Activated T-cell treated with anti-CD3 and anti-CD28 coated beads for 24 hours (primary cell): ENCODE measurements around the gene ESCO1.
A peak's percentile ranks its signal among the peaks of the same experiment; 100 is the strongest.
"Not testable (repeated sequence)": the region's sequence is repeated elsewhere in the genome, so short reads cannot be mapped to it uniquely, and the experiment has no call there.

Experiments
- DNase-seq: peaks from one replicate; pipeline ENCODE4 v3.0.0-alpha.2; 2020; ENCODE audit warnings: low read depth

The ESCO1 gene, protein sequence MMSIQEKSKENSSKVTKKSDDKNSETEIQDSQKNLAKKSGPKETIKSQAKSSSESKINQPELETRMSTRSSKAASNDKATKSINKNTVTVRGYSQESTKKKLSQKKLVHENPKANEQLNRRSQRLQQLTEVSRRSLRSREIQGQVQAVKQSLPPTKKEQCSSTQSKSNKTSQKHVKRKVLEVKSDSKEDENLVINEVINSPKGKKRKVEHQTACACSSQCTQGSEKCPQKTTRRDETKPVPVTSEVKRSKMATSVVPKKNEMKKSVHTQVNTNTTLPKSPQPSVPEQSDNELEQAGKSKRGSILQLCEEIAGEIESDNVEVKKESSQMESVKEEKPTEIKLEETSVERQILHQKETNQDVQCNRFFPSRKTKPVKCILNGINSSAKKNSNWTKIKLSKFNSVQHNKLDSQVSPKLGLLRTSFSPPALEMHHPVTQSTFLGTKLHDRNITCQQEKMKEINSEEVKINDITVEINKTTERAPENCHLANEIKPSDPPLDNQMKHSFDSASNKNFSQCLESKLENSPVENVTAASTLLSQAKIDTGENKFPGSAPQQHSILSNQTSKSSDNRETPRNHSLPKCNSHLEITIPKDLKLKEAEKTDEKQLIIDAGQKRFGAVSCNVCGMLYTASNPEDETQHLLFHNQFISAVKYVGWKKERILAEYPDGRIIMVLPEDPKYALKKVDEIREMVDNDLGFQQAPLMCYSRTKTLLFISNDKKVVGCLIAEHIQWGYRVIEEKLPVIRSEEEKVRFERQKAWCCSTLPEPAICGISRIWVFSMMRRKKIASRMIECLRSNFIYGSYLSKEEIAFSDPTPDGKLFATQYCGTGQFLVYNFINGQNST

GRCh38 chr18:21600526-21601410 lies at the start of gene ESCO1:
Gene ESCO1, minus strand, starts transcription at chr18:21600704. Its CDS starts 25,861 bp downstream, at chr18:21574843.
- DNase-seq = peak; percentile 91

DNA sequence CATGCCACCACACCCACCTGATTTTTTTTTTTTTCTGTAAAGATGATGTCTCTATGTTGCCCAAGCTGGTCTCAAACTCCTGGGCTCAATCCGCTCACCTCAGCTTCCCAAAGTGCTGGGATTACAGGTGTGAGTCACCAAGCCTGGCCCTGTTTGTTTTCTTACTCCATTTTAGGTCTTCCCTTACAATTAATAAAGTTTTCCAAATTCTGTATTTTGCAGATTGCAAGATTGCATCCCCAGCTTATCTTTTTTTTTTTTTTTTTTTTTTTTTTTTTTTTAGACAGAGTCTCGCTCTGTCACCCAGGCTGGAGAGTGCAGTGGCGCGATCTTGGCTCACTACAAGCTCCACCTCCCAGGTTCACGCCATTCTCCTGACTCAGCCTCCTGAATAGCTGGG lies 39.9 kb upstream of the ESCO1 start:
- not testable (repeated sequence) for DNase-seq

DNA sequence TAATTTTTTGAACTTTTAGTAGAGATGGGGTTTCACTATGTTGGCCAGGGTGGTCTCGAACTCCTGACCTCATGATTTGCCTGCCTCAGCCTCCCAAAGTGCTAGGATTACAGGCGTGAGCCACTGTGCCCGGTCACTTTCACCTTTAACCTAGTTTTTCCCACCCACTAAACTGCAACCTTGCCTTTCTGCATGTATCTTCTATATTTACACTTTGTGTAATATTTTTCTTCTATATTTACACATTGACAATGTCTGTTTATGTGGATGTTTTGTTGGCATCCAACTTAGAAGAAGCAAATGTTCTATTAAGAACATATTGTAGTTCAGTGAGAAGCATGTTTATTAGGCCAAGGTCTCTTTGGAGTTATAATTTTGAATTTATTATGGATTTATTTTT lies 38.3 kb upstream of the ESCO1 start:
- no peak for DNase-seq

- no peak for DNase-seq
Measured at GRCh38 chr18:21636769-21637168, 36.3 kb upstream of the ESCO1 start.

DNA sequence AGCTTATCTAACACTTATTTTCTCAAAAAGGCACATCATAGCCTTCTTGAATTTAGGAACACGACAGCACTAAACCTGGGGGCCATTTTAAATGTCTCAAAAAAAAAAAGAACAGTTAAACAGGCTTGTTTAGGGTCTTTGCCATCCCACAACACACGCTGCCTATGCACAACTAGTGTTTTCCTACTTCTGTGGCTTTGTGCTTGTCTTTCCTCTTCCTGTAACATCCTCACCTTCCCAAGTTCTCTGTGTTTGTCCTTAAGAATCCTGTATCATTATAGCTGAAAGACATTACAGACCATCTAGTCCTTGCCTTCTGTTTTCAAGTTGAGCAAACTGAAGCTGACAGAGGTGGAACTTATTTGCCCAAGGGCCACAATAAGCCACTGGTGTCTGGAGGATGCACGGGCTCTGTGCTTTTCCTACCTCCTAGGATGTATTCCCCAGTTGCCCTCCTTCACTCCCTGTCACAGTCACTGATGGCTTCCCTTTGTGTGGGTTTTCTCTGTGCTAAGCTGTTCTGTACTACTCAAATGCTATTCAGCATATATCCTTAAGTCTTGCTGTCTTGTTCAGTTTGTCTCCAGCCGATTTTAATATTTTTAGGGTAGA lies 34.2 kb upstream of the ESCO1 start:
- DNase-seq = no peak

DNA sequence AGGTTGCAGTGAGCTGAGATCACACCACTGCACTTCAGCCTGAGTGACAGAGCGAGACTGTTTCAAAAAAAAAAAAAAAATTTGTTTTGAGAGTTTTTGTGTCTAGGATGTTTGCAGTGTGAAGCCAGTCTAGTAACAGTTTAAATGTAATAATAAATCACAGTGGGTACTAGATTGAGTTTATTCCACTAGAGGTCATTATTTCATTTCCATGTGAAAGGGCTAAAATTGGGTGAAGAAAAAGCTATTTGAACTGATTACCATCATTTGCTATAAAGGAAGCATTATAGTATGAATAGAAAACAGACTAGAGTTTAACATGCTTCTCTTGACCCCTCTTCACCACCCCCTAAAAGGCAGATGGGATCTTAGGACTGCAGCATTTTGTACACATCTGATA lies 31.9 kb upstream of the ESCO1 start:
- DNase-seq = no peak

GRCh38 chr18:21629089-21629832 lies 28.8 kb upstream of the ESCO1 start:
- no peak for DNase-seq

DNA sequence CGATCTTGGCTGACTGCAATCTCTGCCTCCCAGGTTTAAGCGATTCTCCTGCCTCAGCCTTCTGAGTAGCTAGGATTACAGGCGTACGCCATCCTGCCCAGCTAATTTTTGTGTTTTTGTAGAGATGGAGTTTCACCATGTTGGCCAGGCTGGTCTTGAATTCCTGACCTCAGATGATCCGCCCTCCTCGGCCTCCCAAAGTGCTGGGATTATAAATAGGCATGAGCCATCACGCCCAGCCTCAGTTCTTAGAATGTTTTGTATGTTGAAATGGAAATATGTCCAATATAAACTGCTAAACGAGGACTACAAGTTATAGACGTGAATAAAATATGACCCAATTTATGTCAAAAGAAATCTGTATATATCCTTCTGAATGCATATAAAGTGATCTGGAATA lies 21.1 kb upstream of the ESCO1 start:
- not testable (repeated sequence) for DNase-seq

DNA sequence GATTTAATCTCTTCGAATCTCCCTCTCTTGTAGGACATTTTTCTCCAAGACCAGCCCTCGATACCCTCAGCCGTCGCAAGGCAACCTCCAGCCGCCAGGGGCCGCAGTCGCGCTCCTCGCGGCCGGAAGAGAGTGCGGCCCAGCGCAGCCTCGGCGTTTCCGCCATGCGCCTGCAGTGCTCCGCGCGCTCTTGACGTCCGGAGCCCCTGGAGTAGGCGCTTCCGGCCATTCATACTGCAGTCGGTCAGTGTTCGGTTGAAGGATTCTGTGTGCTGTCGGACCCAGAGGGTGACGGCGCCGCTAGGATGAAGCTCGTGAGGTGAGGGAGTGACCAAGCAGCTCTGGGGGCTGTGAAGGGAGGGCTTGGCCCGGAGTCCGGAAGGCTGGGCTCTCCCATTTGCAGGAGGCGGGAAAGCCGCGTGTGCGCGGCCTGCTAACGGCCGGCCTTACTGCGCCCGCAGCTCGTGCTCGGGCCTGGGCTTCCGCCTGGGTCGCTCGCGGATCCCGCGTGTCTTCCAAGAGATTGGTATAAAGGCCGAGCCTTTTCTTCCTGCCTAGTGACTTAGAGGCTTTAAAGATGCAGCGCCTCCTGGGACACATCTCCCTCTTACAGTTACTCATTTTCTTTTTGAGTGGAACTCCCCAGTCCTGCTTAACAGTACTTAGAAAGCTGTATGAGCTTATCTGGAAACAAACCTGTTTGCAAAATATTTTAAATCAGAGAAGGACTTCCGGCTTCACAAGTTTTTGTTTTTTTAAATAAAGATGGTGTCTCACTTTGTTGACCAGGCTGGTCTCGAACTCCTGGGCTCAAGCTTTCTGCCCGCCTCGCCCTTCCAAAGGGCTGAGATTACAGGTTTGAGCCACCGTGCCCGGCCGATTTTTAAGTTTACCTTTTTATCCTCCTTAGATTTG lies 11.9 kb upstream of the ESCO1 start, which contains the start of gene SNRPD1:
Gene SNRPD1 (plus strand): TSS at position 190 of the 915 bp plus-strand sequence. CDS start 116 bp downstream, at position 306.
- DNase-seq = peak; percentile 90

DNA sequence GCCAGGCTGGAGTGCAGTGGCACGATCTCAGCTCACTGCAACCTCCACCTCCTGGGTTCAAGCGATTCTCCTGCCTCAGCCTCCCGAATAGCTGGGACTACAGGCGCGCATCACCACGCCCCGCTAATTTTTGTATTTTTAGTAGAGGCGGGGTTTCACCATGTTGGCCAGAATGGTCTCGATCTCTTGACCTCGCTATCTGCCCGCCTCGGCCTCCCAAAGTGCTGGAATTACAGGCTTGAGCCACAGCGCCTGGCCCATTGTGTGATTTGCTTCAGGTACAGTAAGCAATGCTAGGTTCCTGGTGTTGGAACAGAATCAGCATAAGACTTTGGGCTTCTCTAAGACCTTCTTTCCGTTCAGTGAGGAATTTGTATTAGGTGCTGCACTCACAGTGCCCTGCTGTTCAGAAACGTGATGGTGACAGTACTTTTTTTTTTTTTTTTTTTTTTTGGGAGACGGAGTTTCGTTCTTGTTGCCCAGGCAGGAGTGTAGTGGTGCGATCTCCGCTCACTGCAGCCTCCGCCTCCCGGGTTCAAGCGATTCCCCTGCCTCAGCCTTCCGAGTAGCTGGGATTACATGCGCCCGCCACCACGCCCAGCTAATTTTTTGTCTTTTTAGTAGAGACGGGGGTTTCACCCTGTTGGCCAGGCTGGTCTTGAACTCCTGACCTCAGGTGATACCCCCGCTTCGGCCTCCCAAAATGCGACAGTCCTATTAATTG lies 11.1 kb upstream of the ESCO1 start:
- DNase-seq = not testable (repeated sequence)

GRCh38 chr18:21605213-21605612 lies 4.7 kb upstream of the ESCO1 start:
- no peak for DNase-seq

- no peak for DNase-seq
Measured at GRCh38 chr18:21604671-21605070, 4.2 kb upstream of the ESCO1 start.

DNA sequence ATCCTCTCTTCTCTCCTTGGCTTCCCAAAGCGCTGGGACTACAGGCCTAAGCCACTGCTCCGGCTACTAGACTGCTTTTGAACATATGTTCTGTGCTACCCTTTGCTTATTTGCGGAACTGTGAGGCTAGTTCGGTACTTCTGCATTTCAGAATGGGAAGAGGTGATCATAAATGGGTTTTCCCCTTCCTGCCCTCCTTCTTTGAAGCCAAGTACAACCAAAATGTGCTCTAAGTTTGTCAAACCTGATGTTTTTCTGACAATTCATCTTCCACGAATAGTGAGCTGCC lies 1.7 kb upstream of the ESCO1 start:
- DNase-seq = no peak

DNA sequence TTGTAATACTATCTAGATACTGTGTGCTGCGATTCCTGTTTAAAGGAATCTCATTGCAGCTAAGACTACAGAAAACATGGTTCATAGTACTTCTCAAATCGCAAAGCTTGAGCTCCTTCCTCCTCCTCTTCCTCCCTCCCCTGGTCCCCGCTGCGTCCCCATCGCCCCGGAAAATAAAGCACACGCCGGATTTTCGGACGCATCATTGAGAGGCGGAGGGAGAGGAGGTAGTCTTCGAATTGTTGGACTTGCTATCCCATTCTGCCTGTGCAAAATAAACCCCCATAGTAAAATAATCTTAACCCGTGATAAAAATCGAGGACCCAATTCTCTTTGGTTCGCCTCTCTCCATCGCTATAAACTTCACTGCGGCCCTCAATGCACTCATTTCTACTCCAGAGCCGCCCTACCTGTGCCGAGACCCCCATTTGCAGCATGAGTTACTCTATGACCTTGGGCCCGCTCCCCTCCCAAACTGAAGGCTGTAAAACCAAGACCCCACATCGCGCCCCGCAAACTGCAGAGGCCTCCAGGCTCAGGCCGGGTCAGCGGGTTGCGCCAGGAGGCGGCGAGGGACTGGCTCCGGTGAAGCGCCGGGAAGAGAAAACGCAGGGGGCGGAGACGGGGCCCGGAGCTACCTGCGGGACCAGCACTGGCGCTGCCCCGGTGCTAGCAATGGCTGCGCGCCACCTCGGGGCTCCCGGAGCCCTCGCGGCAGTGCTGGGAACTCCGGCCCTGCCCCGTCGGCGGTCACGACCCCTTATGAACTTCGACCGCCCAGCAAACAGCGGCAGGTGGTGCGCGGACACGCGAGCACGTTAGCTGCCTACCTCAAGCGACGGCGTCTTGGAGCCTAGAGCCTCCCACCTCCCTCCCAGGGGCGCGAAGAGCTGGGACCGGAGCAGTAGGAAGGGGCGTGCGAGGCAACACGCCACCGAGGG lies 649 bp downstream of the ESCO1 start:
- no peak for DNase-seq

DNA sequence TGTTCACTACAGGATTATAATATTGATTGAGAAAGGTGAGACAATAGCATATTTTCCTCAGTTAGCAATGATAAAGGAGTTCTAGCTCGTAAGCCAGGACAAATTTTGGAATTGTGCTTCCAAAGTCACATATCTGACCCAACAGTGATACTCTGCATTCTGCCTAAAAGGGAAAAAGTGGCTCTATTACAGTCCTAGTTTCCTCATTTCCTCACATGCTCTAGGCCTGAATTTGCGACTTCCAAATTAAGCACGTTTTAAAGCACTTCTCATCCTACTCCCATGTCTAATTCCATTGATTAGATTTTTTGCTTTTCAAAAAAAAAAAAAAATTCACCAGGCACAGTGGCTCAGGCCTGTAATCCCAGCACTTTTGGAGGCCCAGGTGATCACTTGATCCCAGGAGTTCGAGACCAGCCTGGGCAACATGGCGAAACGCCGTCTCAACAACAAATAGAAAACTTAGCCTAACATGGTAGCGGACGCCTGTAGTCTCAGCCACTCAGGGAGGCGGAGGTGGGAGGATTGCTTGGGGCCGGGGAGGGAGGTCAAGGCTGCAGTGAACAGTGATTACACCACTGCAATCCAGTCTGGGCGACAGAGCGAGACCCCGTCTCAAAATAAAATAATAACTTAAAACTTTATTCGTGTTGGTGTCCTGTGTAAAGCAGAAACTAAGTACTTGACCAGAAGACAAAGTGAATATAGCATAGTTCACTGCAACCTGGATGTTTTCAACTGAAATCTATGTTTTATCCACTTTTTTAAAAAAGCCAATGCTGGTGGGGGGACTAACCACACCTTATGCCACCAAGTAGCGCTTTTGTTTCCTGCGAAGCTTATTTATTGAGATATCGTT lies 1.5 kb downstream of the ESCO1 start:
- no peak for DNase-seq

DNA sequence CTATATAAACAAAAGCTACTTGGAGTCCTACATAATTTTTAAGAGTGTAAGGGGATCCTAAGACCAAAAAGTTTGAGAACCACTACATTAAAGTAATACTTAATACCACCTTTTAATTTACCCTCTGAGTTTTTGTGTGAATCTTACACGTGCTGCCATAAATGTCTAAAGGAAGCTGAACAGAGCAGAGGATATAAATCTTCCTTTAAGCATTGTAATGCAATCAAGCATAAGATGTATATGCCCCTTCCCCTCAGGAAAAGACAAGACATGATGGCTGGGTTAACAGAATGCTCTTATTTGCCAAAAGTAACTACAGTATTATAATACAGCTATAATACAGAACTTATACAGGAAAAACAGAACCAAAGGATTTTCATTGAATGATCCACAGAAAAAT lies 2.9 kb downstream of the ESCO1 start:
- DNase-seq = no peak
